DOHH2 (cell line): ENCODE measurements around the gene MKRN2.

Source experiments
- CTCF ChIP-seq: fragments of 200-600 bp; sonication (generic); IDR thresholded peaks from one replicate; pipeline ENCODE4 v1.5.1; 2014; ENCODE audit warnings: antibody characterized with exemption, mild to moderate bottlenecking, low read depth, low read length; ENCODE audit not compliant: poor library complexity, severe bottlenecking
- EZH2phosphoT487 ChIP-seq: fragments of 200-600 bp; sonication (generic); IDR thresholded peaks from 2 replicates; pipeline ENCODE4 v1.6.1; 2017; ENCODE audit warnings: borderline replicate concordance, mild to moderate bottlenecking, antibody characterized with exemption, low read length, moderate library complexity, mixed read lengths

DNA sequence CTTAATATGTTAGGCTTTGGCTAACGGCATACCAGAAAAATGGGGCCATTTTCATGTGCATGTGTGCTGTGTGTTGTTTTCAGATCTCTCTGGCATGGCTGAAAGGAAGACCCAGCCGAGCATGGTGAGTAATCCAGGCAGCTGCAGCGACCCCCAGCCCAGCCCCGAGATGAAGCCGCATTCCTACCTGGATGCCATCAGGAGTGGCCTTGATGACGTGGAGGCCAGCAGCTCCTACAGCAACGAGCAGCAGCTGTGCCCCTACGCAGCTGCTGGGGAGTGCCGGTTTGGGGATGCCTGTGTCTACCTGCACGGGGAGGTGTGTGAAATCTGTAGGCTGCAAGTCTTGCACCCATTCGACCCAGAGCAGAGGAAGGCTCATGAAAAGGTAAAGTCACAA, 15.1 kb downstream of the MKRN2 start:
- no peak for TF ChIP-seq CTCF
- TF ChIP-seq EZH2phosphoT487: no peak
